ENCODE measurements around the gene TCEAL1.
A peak's percentile ranks its signal among the peaks of the same experiment; 100 is the strongest.
"Not testable (repeated sequence)": the region's sequence is repeated elsewhere in the genome, so short reads cannot be mapped to it uniquely, and the experiment has no call there.

Gene TCEAL1

GRCh38 chrX:103628386-103629317 lies at the start of gene TCEAL1:
TSS of gene TCEAL1 (plus strand) at chrX:103628975. CDS start at chrX:103629917, 942 bp downstream.
- DNase-seq (ENCODE audit: low spot score), result peak; percentile 16

GRCh38 chrX:103584596-103584995 lies 44.2 kb upstream of the TCEAL1 start:
- DNase-seq (ENCODE audit: low spot score), result no peak

- DNase-seq (ENCODE audit: low spot score), result peak; percentile 48
Observed at GRCh38 chrX:103585411-103586313, 43.1 kb upstream of the TCEAL1 start, which contains the start of gene TCEAL4. TSS of gene TCEAL4 (plus strand) at chrX:103585515. CDS start at chrX:103586676, 1,161 bp downstream.

GRCh38 chrX:103586314-103586646 lies 42.5 kb upstream of the TCEAL1 start:
- DNase-seq (ENCODE audit: low spot score), result no peak

GRCh38 chrX:103586659-103587058 lies 42.1 kb upstream of the TCEAL1 start:
- no peak for DNase-seq (ENCODE audit: low spot score)

- DNase-seq (ENCODE audit: low spot score), result not testable (repeated sequence)
Observed at GRCh38 chrX:103592295-103592694, 36.5 kb upstream of the TCEAL1 start.

GRCh38 chrX:103595202-103595601 lies 33.6 kb upstream of the TCEAL1 start:
- DNase-seq (ENCODE audit: low spot score), result not testable (repeated sequence)

GRCh38 chrX:103607364-103608305 lies 21.1 kb upstream of the TCEAL1 start, which contains the start of gene TCEAL3:
TSS of gene TCEAL3 (plus strand) at chrX:103607963. CDS start at chrX:103609065, 1,102 bp downstream.
- peak; percentile 69 for DNase-seq (ENCODE audit: low spot score)

- DNase-seq (ENCODE audit: low spot score), result no peak
Observed at GRCh38 chrX:103608306-103608963, 20.3 kb upstream of the TCEAL1 start.

- DNase-seq (ENCODE audit: low spot score), result no peak
Observed at GRCh38 chrX:103610282-103610681, 18.5 kb upstream of the TCEAL1 start.

GRCh38 chrX:103613362-103613890 lies 15.3 kb upstream of the TCEAL1 start:
- no peak for DNase-seq (ENCODE audit: low spot score)

- DNase-seq (ENCODE audit: low spot score), result no peak
Observed at GRCh38 chrX:103614999-103615398, 13.8 kb upstream of the TCEAL1 start.

GRCh38 chrX:103615781-103616371 lies 12.9 kb upstream of the TCEAL1 start:
- no peak for DNase-seq (ENCODE audit: low spot score)

GRCh38 chrX:103616676-103617186 lies 12.0 kb upstream of the TCEAL1 start:
- DNase-seq (ENCODE audit: low spot score), result no peak

- DNase-seq (ENCODE audit: low spot score), result no peak
Observed at GRCh38 chrX:103624111-103624510, 4.7 kb upstream of the TCEAL1 start.

GRCh38 chrX:103626855-103627254 lies 1.9 kb upstream of the TCEAL1 start:
- DNase-seq (ENCODE audit: low spot score), result no peak

GRCh38 chrX:103629318-103630170 lies 769 bp downstream of the TCEAL1 start:
- DNase-seq (ENCODE audit: low spot score), result peak; percentile 36

- no peak for DNase-seq (ENCODE audit: low spot score)
Observed at GRCh38 chrX:103630171-103630511, 1.4 kb downstream of the TCEAL1 start.

GRCh38 chrX:103631145-103631544 lies 2.4 kb downstream of the TCEAL1 start:
- no peak for DNase-seq (ENCODE audit: low spot score)

Measured in AG08396 (cell line).